Body of pancreas (tissue), 4 donors: ENCODE results near the gene GNGT2. TPM values are rescaled to one million over a fixed set of nuclear protein-coding genes. Genes with fewer than 3 reads are reported as not detected.
A peak's percentile ranks its signal among the peaks of the same experiment; 100 is the strongest.

Experiments used
- ATAC-seq: fragments of 150-250 bp; one replicate; pipeline ENCODE4 v1.9.1; 2016
- DNase-seq, 4 donors: peaks; one replicate each; pipeline ENCODE4 v3.0.0-alpha.2; 2019
- H3K27ac ChIP-seq, 4 donors: fragments of 200-600 bp; sonication (generic); 1 replicate in 3 of 4; 2 replicates in 1 of 4; pipeline versions ENCODE4 v1.5.1 to v1.6.1; 2016 to 2019; ENCODE audit warnings: mild to moderate bottlenecking in 1 of 4, mixed read lengths in 1 of 4, moderate library complexity in 1 of 4
- H3K27me3 ChIP-seq, 2 donors: fragments of 200-600 bp; sonication (generic); one replicate each; pipeline ENCODE4 v1.6.0; 2016; ENCODE audit warnings: mild to moderate bottlenecking in 1 of 2
- H3K36me3 ChIP-seq, 2 donors: fragments of 200-600 bp; sonication (generic); replicated peaks in 1 of 2; 2 replicates each; pipeline ENCODE4 v1.5.1; 2016; ENCODE audit warnings: low read depth in 2 of 2; ENCODE audit not compliant: insufficient read depth in 1 of 2
- H3K4me1 ChIP-seq: fragments of 200-600 bp; sonication (generic); one replicate; pipeline ENCODE4 v1.6.0; 2016
- H3K4me3 ChIP-seq, 2 donors: fragments of 200-600 bp; sonication (generic); 1 replicate in 1 of 2; 2 replicates in 1 of 2; pipeline ENCODE4 v1.5.1; 2016 to 2019
- H3K9me3 ChIP-seq, 3 donors: fragments of 200-600 bp; sonication (generic); 1 replicate in 2 of 3; 2 replicates in 1 of 3; pipeline ENCODE4 v1.5.1; 2016
- CTCF ChIP-seq, 7 experiments: fragments of 450-650 bp in 4 of 7; fragments of 200-600 bp in 3 of 7; sonication (generic) in 3 of 7; IDR thresholded peaks; one replicate each; pipeline ENCODE4 v1.5.1; 2016 to 2019; ENCODE audit warnings: antibody characterized with exemption in 7 of 7
- POLR2A ChIP-seq, 3 donors: fragments of 450-650 bp; IDR thresholded peaks; one replicate each; pipeline ENCODE4 v1.6.1; 2016; ENCODE audit warnings: antibody characterized with exemption in 3 of 3, mild to moderate bottlenecking in 2 of 3
- WGBS, 2 donors: methylation state at CpG; one replicate each; pipeline ENCODE4 v1.1.5; 2017; 5-methylcytosine and 5-hydroxymethylcytosine counted together
- intact Hi-C: fragments of 100-400 bp; cut with DNase I; formaldehyde crosslinking; loops from one replicate; pipeline ENCODE4 v1.15.1; 2023
- total RNA-seq, 2 donors: library from RNA; depleted of rRNA; stranded (reverse); fragments of >200 nt; gene quantifications; one replicate each; pipeline ENCODE4 v1.1.0, GENCODE V29; 2016

Gene GNGT2
- total RNA-seq, 2 donors from 2014 or later: 16.8 TPM; not detected in 1

GRCh38 chr17:49213847-49214246 is 3.5 kb upstream of the GNGT2 start:
- TF ChIP-seq CTCF (IDR thresholded peaks at IDR 0.05) (no peak), POLR2A (IDR thresholded peaks at IDR 0.05) (no peak)
- no peak overlapping the region for H3K27ac ChIP-seq
- intact Hi-C loops: no loop called here
- ATAC-seq (no peak), DNase-seq (no peak)
- no peaks in the 10 kb centered on the region for H3K36me3 ChIP-seq
- WGBS, 2 donors: 93 to 100% methylated on average over 2 of the region's 2 CpGs
- H3K9me3 ChIP-seq: no peaks in the 10 kb centered on the region
- H3K4me3 ChIP-seq: no peak overlapping the region
- H3K27me3 ChIP-seq: no peaks in the 10 kb centered on the region
- peaks cover 16% of the 10 kb centered on the region for H3K4me1 ChIP-seq

GRCh38 chr17:49213399-49213798 is 3.0 kb upstream of the GNGT2 start:
- 51 to 77% methylated on average over 3 to 5 of the region's 5 CpGs for WGBS, 2 donors
- Histone ChIP-seq H3K36me3 (no peaks in the 10 kb centered on the region), H3K27ac (no peak overlapping the region), H3K4me1 (peaks cover 16% of the 10 kb centered on the region), H3K27me3 (no peaks in the 10 kb centered on the region), H3K4me3 (no peak overlapping the region), H3K9me3 (no peaks in the 10 kb centered on the region)
- DNase-seq (no peak), ATAC-seq (no peak)
- no peak for TF ChIP-seq POLR2A (IDR thresholded peaks at IDR 0.05)
- no peak for TF ChIP-seq CTCF (IDR thresholded peaks at IDR 0.05)
- intact Hi-C loops: no loop called here

GRCh38 chr17:49209061-49209571 is 1.3 kb downstream of the GNGT2 start:
- Histone ChIP-seq H3K9me3 (no peaks in the 10 kb centered on the region), H3K27ac (peak overlapping the region in 1 of 4 donors; percentile 52), H3K4me1 (peaks cover 5% of the 10 kb centered on the region), H3K4me3 (no peak overlapping the region), H3K27me3 (no peaks in the 10 kb centered on the region), H3K36me3 (no peaks in the 10 kb centered on the region)
- no peak for ATAC-seq
- WGBS, 2 donors: 73 to 83% methylated on average over 10 of the region's 10 CpGs
- TF ChIP-seq POLR2A (IDR thresholded peaks at IDR 0.05) (no peak), CTCF (IDR thresholded peaks at IDR 0.05) (no peak)
- intact Hi-C loops: no loop called here
- no peak for DNase-seq

GRCh38 chr17:49204516-49204915 is 5.9 kb downstream of the GNGT2 start:
- Histone ChIP-seq H3K27me3 (no peaks in the 10 kb centered on the region), H3K36me3 (no peaks in the 10 kb centered on the region), H3K9me3 (no peaks in the 10 kb centered on the region), H3K4me1 (no peaks in the 10 kb centered on the region), H3K27ac (no peak overlapping the region), H3K4me3 (no peak overlapping the region)
- DNase-seq (no peak), ATAC-seq (no peak)
- 87 to 98% methylated on average over 2 of the region's 2 CpGs for whole genome bisulfite sequencing, 2 donors
- no peak for TF ChIP-seq POLR2A (IDR thresholded peaks at IDR 0.05)
- no peak for TF ChIP-seq CTCF (IDR thresholded peaks at IDR 0.05)
- intact Hi-C loops: no loop called here

GRCh38 chr17:49203796-49204195 is 6.6 kb downstream of the GNGT2 start:
- ATAC-seq: no peak
- Histone ChIP-seq H3K27me3 (no peaks in the 10 kb centered on the region), H3K27ac (no peak overlapping the region), H3K4me1 (no peaks in the 10 kb centered on the region), H3K9me3 (no peaks in the 10 kb centered on the region), H3K4me3 (no peak overlapping the region), H3K36me3 (no peaks in the 10 kb centered on the region)
- TF ChIP-seq CTCF (IDR thresholded peaks at IDR 0.05) (no peak), POLR2A (IDR thresholded peaks at IDR 0.05) (no peak)
- DNase-seq: no peak
- WGBS, 2 donors: 64 to 68% methylated on average over 2 of the region's 2 CpGs
- intact Hi-C loops: no loop called here
